ENCODE results near the gene GLIS1.

DNA sequence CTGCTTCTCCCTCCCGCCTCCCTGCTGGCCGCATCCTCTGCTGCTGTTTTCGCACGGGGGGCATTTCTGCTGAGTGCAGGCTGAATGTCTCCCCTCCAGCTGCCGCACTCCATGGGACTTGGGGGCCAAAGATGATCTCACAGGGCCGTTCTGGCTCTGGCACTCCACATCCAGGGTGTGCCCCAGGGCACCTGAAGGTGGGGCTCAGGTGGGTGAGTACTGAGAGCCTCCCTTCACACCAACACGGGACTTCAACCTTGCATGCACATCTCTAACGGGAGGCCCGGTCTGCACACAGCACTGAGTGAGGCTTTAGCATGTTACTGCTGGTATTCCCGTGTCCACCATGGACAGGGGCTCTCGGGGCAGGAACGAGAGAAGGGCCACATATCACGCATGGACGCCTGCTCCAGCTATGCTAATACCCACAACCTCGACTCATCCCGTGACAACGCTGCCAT lies 190.9 kb downstream of the GLIS1 start:
- TF ChIP-seq, protein P1, sequence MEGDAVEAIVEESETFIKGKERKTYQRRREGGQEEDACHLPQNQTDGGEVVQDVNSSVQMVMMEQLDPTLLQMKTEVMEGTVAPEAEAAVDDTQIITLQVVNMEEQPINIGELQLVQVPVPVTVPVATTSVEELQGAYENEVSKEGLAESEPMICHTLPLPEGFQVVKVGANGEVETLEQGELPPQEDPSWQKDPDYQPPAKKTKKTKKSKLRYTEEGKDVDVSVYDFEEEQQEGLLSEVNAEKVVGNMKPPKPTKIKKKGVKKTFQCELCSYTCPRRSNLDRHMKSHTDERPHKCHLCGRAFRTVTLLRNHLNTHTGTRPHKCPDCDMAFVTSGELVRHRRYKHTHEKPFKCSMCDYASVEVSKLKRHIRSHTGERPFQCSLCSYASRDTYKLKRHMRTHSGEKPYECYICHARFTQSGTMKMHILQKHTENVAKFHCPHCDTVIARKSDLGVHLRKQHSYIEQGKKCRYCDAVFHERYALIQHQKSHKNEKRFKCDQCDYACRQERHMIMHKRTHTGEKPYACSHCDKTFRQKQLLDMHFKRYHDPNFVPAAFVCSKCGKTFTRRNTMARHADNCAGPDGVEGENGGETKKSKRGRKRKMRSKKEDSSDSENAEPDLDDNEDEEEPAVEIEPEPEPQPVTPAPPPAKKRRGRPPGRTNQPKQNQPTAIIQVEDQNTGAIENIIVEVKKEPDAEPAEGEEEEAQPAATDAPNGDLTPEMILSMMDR (IDR thresholded peaks at IDR 0.05; ENCODE audit: low read depth, low read length) = no peak
- TF ChIP-seq POLR2A (IDR thresholded peaks at IDR 0.05; ENCODE audit: extremely low read depth, insufficient read length) = no peak
- TF ChIP-seq, protein P2, sequence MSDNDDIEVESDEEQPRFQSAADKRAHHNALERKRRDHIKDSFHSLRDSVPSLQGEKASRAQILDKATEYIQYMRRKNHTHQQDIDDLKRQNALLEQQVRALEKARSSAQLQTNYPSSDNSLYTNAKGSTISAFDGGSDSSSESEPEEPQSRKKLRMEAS (IDR thresholded peaks at IDR 0.05; ENCODE audit: low read depth, low read length) = no peak

All from NB4 (cell line).